Liver (tissue), 9 donors: ENCODE measurements around the gene ZNF134. TPM values are rescaled to one million over a fixed set of nuclear protein-coding genes. Genes with fewer than 3 reads are reported as not detected.

Experiments used
- DNase-seq: peaks from one replicate; pipeline ENCODE4 v3.0.0-alpha.2; 2017; ENCODE audit warnings: low spot score
- H3K27ac ChIP-seq, 2 donors: one replicate each; pipeline ENCODE4 v1.7.0; 2013; ENCODE audit warnings: inconsistent platforms in 2 of 2, low read length in 2 of 2, control low read depth in 1 of 2, low read depth in 1 of 2, mild to moderate bottlenecking in 1 of 2
- H3K27me3 ChIP-seq, 4 donors: one replicate each; pipeline versions ENCODE4 v1.6.1 to v1.7.0; 2013; ENCODE audit warnings: low read length in 3 of 4, inconsistent platforms in 1 of 4, mild to moderate bottlenecking in 1 of 4, moderate library complexity in 1 of 4; ENCODE audit not compliant: control insufficient read depth in 4 of 4, insufficient read depth in 4 of 4
- H3K36me3 ChIP-seq, 4 donors: one replicate each; pipeline versions ENCODE4 v1.6.1 to v1.7.0; 2013; ENCODE audit warnings: low read length in 3 of 4, mild to moderate bottlenecking in 3 of 4, low read depth in 1 of 4, moderate library complexity in 1 of 4; ENCODE audit not compliant: control insufficient read depth in 4 of 4, insufficient read depth in 3 of 4
- H3K4me1 ChIP-seq, 4 donors: one replicate each; pipeline versions ENCODE4 v1.6.1 to v1.7.0; 2013; ENCODE audit warnings: low read length in 3 of 4, mild to moderate bottlenecking in 3 of 4, moderate library complexity in 1 of 4; ENCODE audit not compliant: control insufficient read depth in 4 of 4, insufficient read depth in 4 of 4
- H3K4me3 ChIP-seq, 3 donors: one replicate each; pipeline versions ENCODE4 v1.6.1 to v1.7.0; 2013; ENCODE audit warnings: low read length in 3 of 3, control low read depth in 1 of 3, low read depth in 1 of 3, mild to moderate bottlenecking in 1 of 3
- H3K9ac ChIP-seq, 2 donors: one replicate each; pipeline ENCODE4 v1.7.0; 2013; ENCODE audit warnings: low read length in 2 of 2, mild to moderate bottlenecking in 2 of 2, moderate library complexity in 2 of 2, control low read depth in 1 of 2, low read depth in 1 of 2
- H3K9me3 ChIP-seq, 4 donors: one replicate each; pipeline versions ENCODE4 v1.6.1 to v1.7.0; 2013; ENCODE audit warnings: low read length in 3 of 4; ENCODE audit not compliant: control insufficient read depth in 4 of 4
- EGR1 ChIP-seq, 2 donors: IDR thresholded peaks; 2 replicates each; pipeline ENCODE4 v1.6.1; 2016 to 2018; ENCODE audit warnings: antibody characterized with exemption in 2 of 2, low read depth in 2 of 2
- FOXA1 ChIP-seq: IDR thresholded peaks from 2 replicates; pipeline ENCODE4 v1.6.1; 2016; ENCODE audit warnings: antibody characterized with exemption
- GABPA ChIP-seq, 2 donors: IDR thresholded peaks in 1 of 2; conservative IDR thresholded peaks in 1 of 2; 2 replicates each; pipeline ENCODE4 v1.6.1; 2016; ENCODE audit warnings: antibody characterized with exemption in 2 of 2, mild to moderate bottlenecking in 1 of 2, moderate library complexity in 1 of 2
- HNF4A ChIP-seq, 2 donors: conservative IDR thresholded peaks; 2 replicates each; pipeline ENCODE4 v1.6.1; 2016; ENCODE audit warnings: antibody characterized with exemption in 2 of 2, mild to moderate bottlenecking in 2 of 2
- HNF4G ChIP-seq: IDR thresholded peaks from 2 replicates; pipeline ENCODE4 v1.6.1; 2016; ENCODE audit warnings: antibody characterized with exemption
- JUND ChIP-seq, 2 donors: IDR thresholded peaks; 2 replicates each; pipeline ENCODE4 v1.6.1; 2016; ENCODE audit warnings: antibody characterized with exemption in 2 of 2
- MAX ChIP-seq: IDR thresholded peaks from 2 replicates; pipeline ENCODE4 v1.6.1; 2016; ENCODE audit warnings: antibody characterized with exemption
- REST ChIP-seq: IDR thresholded peaks from 2 replicates; pipeline ENCODE4 v1.6.1; 2016; ENCODE audit warnings: antibody characterized with exemption, mild to moderate bottlenecking
- RXRA ChIP-seq, 2 donors: IDR thresholded peaks; 2 replicates each; pipeline ENCODE4 v1.6.1; 2017 to 2018; ENCODE audit warnings: antibody characterized with exemption in 2 of 2, mild to moderate bottlenecking in 1 of 2
- SP1 ChIP-seq: IDR thresholded peaks from 2 replicates; pipeline ENCODE4 v1.6.1; 2018; ENCODE audit warnings: antibody characterized with exemption, mild to moderate bottlenecking
- TAF1 ChIP-seq: conservative IDR thresholded peaks from 2 replicates; pipeline ENCODE4 v1.6.1; 2016; ENCODE audit warnings: antibody characterized with exemption, mild to moderate bottlenecking
- YY1 ChIP-seq: IDR thresholded peaks from 2 replicates; pipeline ENCODE4 v1.6.1; 2016; ENCODE audit warnings: antibody characterized with exemption, mild to moderate bottlenecking
- ZBTB33 ChIP-seq: IDR thresholded peaks from 2 replicates; pipeline ENCODE4 v1.6.1; 2016; ENCODE audit warnings: antibody characterized with exemption
- WGBS: extraction: QIAGEN DNeasy Blood & Tissue Kit; methylation state at CpG from one replicate; pipeline ENCODE4 v1.1.7; 2013; 5-methylcytosine and 5-hydroxymethylcytosine counted together
- polyA plus RNA-seq, 2 donors: library from polyadenylated mRNA; stranded (reverse) in 1 of 2; unstranded in 1 of 2; fragments of 200-250 nt in 1 of 2; fragments of >200 nt in 1 of 2; fragmentation: Nextera tagmentation in 1 of 2; extraction: Ambion mirVana in 1 of 2; gene quantifications; one replicate each; pipeline versions ENCODE4 v1.2.1 to v1.2.3, GENCODE V29; 2013 to 2015
- total RNA-seq, 2 donors: library from RNA; depleted of rRNA; stranded (reverse); fragments of >200 nt; gene quantifications; one replicate each; pipeline ENCODE4 v1.2.3, GENCODE V29; 2014
- donor health status: healthy.
- donor health status: healthy.
- donor health status: healthy.
- donor health status: healthy.
- donor health status: healthy.

The ZNF134 gene
- total and polyA plus RNA-seq, 4 donors: 1.5 to 12.1 (median 5.4) TPM

GRCh38 chr19:57606931-57607330 lies 7.1 kb upstream of the ZNF134 start:
- Histone ChIP-seq H3K4me1 (no peaks in the 10 kb centered on the region), H3K27me3 (no peaks in the 10 kb centered on the region), H3K9me3 (peaks cover 16 to 68% (median 54%) of the 10 kb centered on the region in 4 donors), H3K9ac (no peak overlapping the region), H3K36me3 (peaks cover 2 to 36% (median 31%) of the 10 kb centered on the region in 4 donors), H3K4me3 (peak overlapping the region in 2 of 3 donors; percentile 45 to 61), H3K27ac (no peak overlapping the region)
- WGBS: 96% methylated on average over 5 of the region's 5 CpGs
- TF ChIP-seq JUND (IDR thresholded peaks at IDR 0.05) (no peak), REST (no peak), YY1 (no peak), GABPA (IDR thresholded peaks at IDR 0.05 in 1 of 2, conservative IDR thresholded peaks at IDR 0.05 in 1 of 2) (no peak), FOXA1 (no peak)
- no peak for DNase-seq

GRCh38 chr19:57611113-57611512 lies 2.9 kb upstream of the ZNF134 start:
- WGBS: 82% methylated on average over 4 of the region's 4 CpGs
- H3K9me3 ChIP-seq: peaks cover 17 to 53% (median 37%) of the 10 kb centered on the region in 4 donors
- no peak overlapping the region for H3K27ac ChIP-seq

GRCh38 chr19:57615346-57615745 lies 1.3 kb downstream of the ZNF134 start:
- no peaks in the 10 kb centered on the region for H3K27me3 ChIP-seq
- DNase-seq: peak; percentile 12
- no peak overlapping the region for H3K27ac ChIP-seq
- WGBS: 97% methylated on average over 3 of the region's 3 CpGs
- H3K36me3 ChIP-seq: peaks cover 8 to 50% (median 46%) of the 10 kb centered on the region in 4 donors
- H3K9me3 ChIP-seq: peaks cover 41 to 68% (median 57%) of the 10 kb centered on the region in 4 donors
- peaks cover 3 to 13% (median 8%) of the 10 kb centered on the region in 4 donors for H3K4me1 ChIP-seq
- peak overlapping the region; percentile 81 to 98 (median 90) for H3K4me3 ChIP-seq
- TF ChIP-seq HNF4G: no peak
- TF ChIP-seq MAX: no peak
- TF ChIP-seq EGR1 (IDR thresholded peaks at IDR 0.05; ENCODE audit: low read depth in 2 of 2): no peak
- TF ChIP-seq HNF4A (conservative IDR thresholded peaks at IDR 0.05): no peak
- no peak for TF ChIP-seq ZBTB33
- TF ChIP-seq SP1: no peak
- TF ChIP-seq REST: no peak
- H3K9ac ChIP-seq: no peak overlapping the region

More at GRCh38 chr19:57611113-57611512, 2.9 kb upstream of the ZNF134 start:
- peaks cover 3 to 13% (median 8%) of the 10 kb centered on the region in 4 donors for H3K4me1 ChIP-seq
- no peak for DNase-seq
- peaks cover 0 to 17% (median 14%) of the 10 kb centered on the region in 4 donors for H3K36me3 ChIP-seq
- H3K9ac ChIP-seq: no peak overlapping the region
- H3K4me3 ChIP-seq: peak overlapping the region in 1 of 3 donors; percentile 47
- no peaks in the 10 kb centered on the region for H3K27me3 ChIP-seq
- TF ChIP-seq RXRA (IDR thresholded peaks at IDR 0.05): no peak
- TF ChIP-seq TAF1: no peak
